HepG2 (cell line): ENCODE data around the gene EIF4G1. TPM values are rescaled to one million over a fixed set of nuclear protein-coding genes. Genes with fewer than 3 reads are reported as not detected.

Experiments
- CC2D1A ChIP-seq: sonication (generic); formaldehyde crosslinking; IDR thresholded peaks from 2 replicates; pipeline ENCODE4 v1.8.1; 2023; ENCODE audit warnings: mild to moderate bottlenecking, missing genetic modification reagents
- FOXM1 ChIP-seq: sonication (generic); formaldehyde crosslinking; IDR thresholded peaks from 2 replicates; pipeline ENCODE4 v1.5.0; 2020; ENCODE audit warnings: missing genetic modification reagents
- HNF1B ChIP-seq: sonication (generic); formaldehyde crosslinking; IDR thresholded peaks from 2 replicates; pipeline ENCODE4 v1.5.1; 2020; ENCODE audit warnings: mild to moderate bottlenecking, moderate library complexity, missing genetic modification reagents
- KLF11 ChIP-seq: IDR thresholded peaks from 2 replicates; pipeline ENCODE4 v1.6.1; 2016; ENCODE audit warnings: missing compliant biosample characterization
- KMT2B ChIP-seq: IDR thresholded peaks from 2 replicates; pipeline ENCODE4 v1.6.1; 2016; ENCODE audit warnings: missing genetic modification reagents, missing compliant biosample characterization
- NR2F6 ChIP-seq, 2 experiments: IDR thresholded peaks; 2 replicates each; pipeline ENCODE4 v1.6.1; 2016; ENCODE audit warnings: antibody characterized with exemption in 1 of 2, mild to moderate bottlenecking in 1 of 2
- TAF1 ChIP-seq: sonication (generic); formaldehyde crosslinking; IDR thresholded peaks from 2 replicates; pipeline ENCODE4 v1.4.0; 2020; ENCODE audit warnings: missing genetic modification reagents
- ZBTB34 ChIP-seq: sonication (generic); formaldehyde crosslinking; IDR thresholded peaks from 2 replicates; pipeline ENCODE4 v1.8.0; 2022; ENCODE audit warnings: mild to moderate bottlenecking, missing genetic modification reagents
- ZFP90 ChIP-seq: sonication (generic); formaldehyde crosslinking; IDR thresholded peaks from 2 replicates; pipeline ENCODE4 v1.8.0; 2022; ENCODE audit warnings: missing genetic modification reagents, mild to moderate bottlenecking, inconsistent platforms, borderline replicate concordance
- ZNF335 ChIP-seq: sonication (generic); formaldehyde crosslinking; IDR thresholded peaks from 2 replicates; pipeline ENCODE4 v1.4.0; 2020; ENCODE audit warnings: missing genetic modification reagents
- ZNF343 ChIP-seq: sonication (generic); formaldehyde crosslinking; IDR thresholded peaks from 2 replicates; pipeline ENCODE4 v1.4.0; 2020; ENCODE audit warnings: mild to moderate bottlenecking, missing genetic modification reagents
- ZNF44 ChIP-seq: sonication (generic); formaldehyde crosslinking; IDR thresholded peaks from 2 replicates; pipeline ENCODE4 v1.5.1; 2020; ENCODE audit warnings: mild to moderate bottlenecking, missing genetic modification reagents
- ZNF577 ChIP-seq: sonication (generic); formaldehyde crosslinking; IDR thresholded peaks from 2 replicates; pipeline ENCODE4 v1.4.0; 2020; ENCODE audit warnings: mild to moderate bottlenecking, low read depth, missing genetic modification reagents, borderline replicate concordance
- ZNF609 ChIP-seq: sonication (generic); formaldehyde crosslinking; IDR thresholded peaks from 2 replicates; pipeline ENCODE4 v1.4.0; 2020; ENCODE audit warnings: mild to moderate bottlenecking, missing genetic modification reagents, borderline replicate concordance
- ZNF652 ChIP-seq: IDR thresholded peaks from 2 replicates; pipeline ENCODE4 v1.6.1; 2016; ENCODE audit warnings: low read depth, borderline replicate concordance
- ZNF749 ChIP-seq: sonication (generic); formaldehyde crosslinking; IDR thresholded peaks from 2 replicates; pipeline ENCODE4 v1.8.0; 2022; ENCODE audit warnings: mild to moderate bottlenecking, missing genetic modification reagents, moderate library complexity, borderline replicate concordance
- ZNF792 ChIP-seq: IDR thresholded peaks from 2 replicates; pipeline ENCODE4 v1.6.1; 2016
- polyA plus RNA-seq, 8 experiments: library from polyadenylated mRNA; depleted of rRNA in 3 of 8; stranded (reverse) in 7 of 8; unstranded in 1 of 8; fragments of >200 nt; fragmentation: Illumina TruSeq in 4 of 8; extraction: Trizol in 4 of 8; gene quantifications; 2 replicates each; pipeline versions ENCODE4 v1.2.1 to v1.2.3, GENCODE V29; 2011 to 2016; ENCODE audit warnings: low read depth in 4 of 8, missing spikeins in 1 of 8, mixed read lengths in 1 of 8; ENCODE audit not compliant: insufficient read depth in 1 of 8
- total RNA-seq, 5 experiments: library from RNA; depleted of rRNA; stranded (reverse); fragments of >200 nt; fragmentation: Illumina TruSeq; extraction: Trizol; gene quantifications; 2 replicates each; pipeline ENCODE4 v1.2.3, GENCODE V29; 2016; ENCODE audit warnings: low read depth in 1 of 5
- TF ChIP-seq, protein P1 (sequence below): sonication (generic); formaldehyde crosslinking; conservative IDR thresholded peaks from 2 replicates; pipeline ENCODE4 v1.4.0; 2020; ENCODE audit warnings: missing genetic modification reagents
- TF ChIP-seq, protein P2 (sequence below): IDR thresholded peaks from 2 replicates; pipeline ENCODE4 v1.6.1; 2012; ENCODE audit warnings: inconsistent platforms

The EIF4G1 gene
- total and polyA plus RNA-seq, 2 of the 13 experiments (the other 11 are each of a cell fraction or from before 2014, with no cell fraction given), result 208 to 213 TPM

DNA sequence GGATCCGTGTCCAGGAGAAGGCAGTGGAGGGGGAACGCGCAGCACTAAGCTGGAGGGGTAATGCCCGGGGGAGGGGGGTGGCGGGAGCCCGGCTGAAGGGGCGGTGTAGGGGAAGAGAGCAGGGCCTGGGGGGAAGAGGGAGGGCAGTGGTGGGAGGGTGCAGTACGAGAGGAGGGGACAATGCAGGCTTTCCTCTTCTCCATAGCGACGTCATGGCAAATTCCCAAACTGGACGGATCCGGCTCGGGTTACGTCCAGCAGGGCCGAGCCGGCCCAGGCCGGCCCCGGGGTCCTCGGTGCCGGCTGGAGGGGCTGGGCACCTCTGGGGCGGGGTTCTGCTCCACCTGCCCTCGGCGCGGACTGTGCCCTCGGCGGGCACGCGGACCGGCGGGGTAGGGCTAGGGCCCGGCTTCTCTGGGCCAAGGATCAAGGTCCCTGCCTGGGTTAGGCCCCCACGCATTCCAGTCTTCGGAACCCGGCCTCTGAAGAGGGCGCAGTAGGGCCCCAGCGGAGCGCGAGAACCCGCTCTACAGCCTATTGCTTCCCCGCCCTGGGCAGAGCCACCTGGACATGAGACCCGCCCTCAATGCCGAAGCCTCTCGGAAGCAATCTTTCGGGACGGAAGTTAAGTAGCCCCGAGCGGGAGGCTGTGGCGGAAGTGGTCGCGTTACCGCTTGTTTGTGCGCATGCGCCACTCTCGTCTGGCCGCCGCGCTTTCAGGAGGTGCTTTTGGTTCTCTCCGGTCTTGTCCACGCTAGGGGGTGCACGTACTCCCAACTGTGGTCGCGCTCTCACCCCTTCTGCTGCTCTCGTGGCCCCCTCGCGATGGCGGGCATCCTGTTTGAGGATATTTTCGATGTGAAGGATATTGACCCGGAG lies 48.5 kb downstream of the EIF4G1 start (continued):
- peak; percentile 65 for TF ChIP-seq ZNF609 (CRISPR knock-in tag)
- TF ChIP-seq KLF11 (CRISPR knock-in tag), result no peak
- TF ChIP-seq ZNF652, result no peak
- peak; percentile 81 for TF ChIP-seq TAF1 (CRISPR knock-in tag)
- TF ChIP-seq ZNF577 (CRISPR knock-in tag), result 0 out of 2 replicates have a peak, but pooled peaks have one; percentile 21
- TF ChIP-seq HNF1B (CRISPR knock-in tag), result peak; percentile 87
- peak; percentile 77; the same call in 1 of the 2 replicates for TF ChIP-seq ZNF792
- TF ChIP-seq FOXM1 (CRISPR knock-in tag), result no peak
- TF ChIP-seq, protein P1, sequence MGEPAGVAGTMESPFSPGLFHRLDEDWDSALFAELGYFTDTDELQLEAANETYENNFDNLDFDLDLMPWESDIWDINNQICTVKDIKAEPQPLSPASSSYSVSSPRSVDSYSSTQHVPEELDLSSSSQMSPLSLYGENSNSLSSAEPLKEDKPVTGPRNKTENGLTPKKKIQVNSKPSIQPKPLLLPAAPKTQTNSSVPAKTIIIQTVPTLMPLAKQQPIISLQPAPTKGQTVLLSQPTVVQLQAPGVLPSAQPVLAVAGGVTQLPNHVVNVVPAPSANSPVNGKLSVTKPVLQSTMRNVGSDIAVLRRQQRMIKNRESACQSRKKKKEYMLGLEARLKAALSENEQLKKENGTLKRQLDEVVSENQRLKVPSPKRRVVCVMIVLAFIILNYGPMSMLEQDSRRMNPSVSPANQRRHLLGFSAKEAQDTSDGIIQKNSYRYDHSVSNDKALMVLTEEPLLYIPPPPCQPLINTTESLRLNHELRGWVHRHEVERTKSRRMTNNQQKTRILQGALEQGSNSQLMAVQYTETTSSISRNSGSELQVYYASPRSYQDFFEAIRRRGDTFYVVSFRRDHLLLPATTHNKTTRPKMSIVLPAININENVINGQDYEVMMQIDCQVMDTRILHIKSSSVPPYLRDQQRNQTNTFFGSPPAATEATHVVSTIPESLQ (CRISPR knock-in tag), result no peak
- TF ChIP-seq ZNF44, result peak; percentile 68
- TF ChIP-seq CC2D1A (CRISPR knock-in tag), result no peak
- peak; percentile 72 for TF ChIP-seq ZNF335 (CRISPR knock-in tag)
- peak; percentile 71 for TF ChIP-seq KMT2B
- TF ChIP-seq ZNF343 (CRISPR knock-in tag), result 0 out of 2 replicates have a peak, but pooled peaks have one; percentile 51
- peak; percentile 39; the same call in 1 of the 2 replicates for TF ChIP-seq ZNF749 (CRISPR knock-in tag)
- 0 out of 2 replicates have a peak, but pooled peaks have one; percentile 24 for TF ChIP-seq NR2F6 (IDR thresholded peaks at IDR 0.05)
- TF ChIP-seq NR2F6 (CRISPR knock-in tag; IDR thresholded peaks at IDR 0.05), result peak; percentile 50; the same call in 1 of the 2 replicates
- TF ChIP-seq, protein P2, sequence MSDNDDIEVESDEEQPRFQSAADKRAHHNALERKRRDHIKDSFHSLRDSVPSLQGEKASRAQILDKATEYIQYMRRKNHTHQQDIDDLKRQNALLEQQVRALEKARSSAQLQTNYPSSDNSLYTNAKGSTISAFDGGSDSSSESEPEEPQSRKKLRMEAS, result peak; percentile 85
- peak; percentile 62; the same call in 1 of the 2 replicates for TF ChIP-seq ZBTB34 (CRISPR knock-in tag)
- peak; percentile 72; the same call in 1 of the 2 replicates for TF ChIP-seq ZFP90
